GM23338 (cell line): ENCODE results near the gene GPR42. TPM values are rescaled to one million over a fixed set of nuclear protein-coding genes. Genes with fewer than 3 reads are reported as not detected.

Experiments
- ATAC-seq: fragments of 200-7000 bp; cut with Tn5 transposase; 3 replicates; pipeline ENCODE4 v1.9.1; 2020
- DNase-seq: peaks from one replicate; pipeline ENCODE4 v3.0.0-alpha.2; 2015; ENCODE audit warnings: low spot score
- H2AFZ ChIP-seq: fragments of 200-600 bp; sonication (generic); 2 replicates; pipeline ENCODE4 v1.8.0; 2016; ENCODE audit warnings: antibody characterized with exemption, mild to moderate bottlenecking, moderate library complexity
- H3F3A ChIP-seq: fragments of 200-600 bp; sonication (generic); replicated peaks from 2 replicates; pipeline ENCODE4 v1.8.0; 2017; ENCODE audit warnings: antibody characterized with exemption, mixed run types, low read depth
- H3K27ac ChIP-seq: fragments of 200-600 bp; sonication (generic); 2 replicates; pipeline ENCODE4 v1.6.1; 2016; ENCODE audit warnings: low read depth
- H3K27me3 ChIP-seq: fragments of 200-600 bp; sonication (generic); 2 replicates; pipeline ENCODE4 v1.8.0; 2016; ENCODE audit warnings: mild to moderate bottlenecking, mixed run types, moderate library complexity; ENCODE audit not compliant: insufficient read depth
- H3K36me3 ChIP-seq: fragments of 200-600 bp; sonication (generic); 2 replicates; pipeline ENCODE4 v1.8.0; 2016; ENCODE audit warnings: mild to moderate bottlenecking; ENCODE audit not compliant: insufficient read depth
- H3K4me1 ChIP-seq: fragments of 200-600 bp; sonication (generic); 2 replicates; pipeline ENCODE4 v1.8.0; 2016; ENCODE audit warnings: mild to moderate bottlenecking, moderate library complexity; ENCODE audit not compliant: insufficient read depth
- H3K4me2 ChIP-seq: fragments of 200-600 bp; sonication (generic); 2 replicates; pipeline ENCODE4 v1.7.1; 2017; ENCODE audit warnings: mixed run types
- H3K4me3 ChIP-seq: fragments of 200-600 bp; sonication (generic); 2 replicates; pipeline ENCODE4 v1.6.1; 2016; ENCODE audit warnings: mixed run types
- H3K79me2 ChIP-seq: fragments of 200-600 bp; sonication (generic); replicated peaks from 2 replicates; pipeline ENCODE4 v1.8.0; 2017; ENCODE audit warnings: mild to moderate bottlenecking; ENCODE audit not compliant: insufficient read depth
- H3K9me2 ChIP-seq: fragments of 200-600 bp; sonication (generic); 2 replicates; pipeline ENCODE4 v1.8.0; 2017; ENCODE audit not compliant: insufficient read depth
- H4K20me1 ChIP-seq: fragments of 200-600 bp; sonication (generic); replicated peaks from 2 replicates; pipeline ENCODE4 v1.8.0; 2017; ENCODE audit warnings: mild to moderate bottlenecking; ENCODE audit not compliant: insufficient read depth
- H3K27ac Mint-ChIP-seq: 2 replicates; pipeline ENCODE4 v1.8.0; 2020; ENCODE audit warnings: inconsistent platforms, mild to moderate bottlenecking, moderate library complexity, mixed read lengths
- H3K27me3 Mint-ChIP-seq: 3 replicates; pipeline ENCODE4 v1.8.0; 2022; ENCODE audit warnings: low read depth, mild to moderate bottlenecking, moderate library complexity, mixed read lengths, inconsistent platforms; ENCODE audit not compliant: insufficient read depth, poor library complexity
- H3K36me3 Mint-ChIP-seq: 3 replicates; pipeline ENCODE4 v1.8.0; 2021; ENCODE audit warnings: low read depth, mild to moderate bottlenecking, inconsistent platforms, moderate library complexity, mixed read lengths
- H3K4me1 Mint-ChIP-seq: 3 replicates; pipeline ENCODE4 v1.8.0; 2020; ENCODE audit warnings: mild to moderate bottlenecking, inconsistent platforms, mixed read lengths
- H3K4me3 Mint-ChIP-seq: 3 replicates; pipeline ENCODE4 v1.8.0; 2021; ENCODE audit warnings: moderate library complexity, mild to moderate bottlenecking, inconsistent platforms, mixed read lengths
- H3K9me3 Mint-ChIP-seq: 3 replicates; pipeline ENCODE4 v1.8.0; 2020; ENCODE audit warnings: moderate library complexity, mild to moderate bottlenecking, inconsistent platforms, mixed read lengths
- EZH2 ChIP-seq: fragments of 200-600 bp; sonication (generic); IDR thresholded peaks from one replicate; pipeline ENCODE4 v1.8.0; 2017; ENCODE audit warnings: antibody characterized with exemption, mild to moderate bottlenecking, low read depth; ENCODE audit not compliant: unreplicated experiment
- EZH2phosphoT487 ChIP-seq: fragments of 200-600 bp; sonication (generic); IDR thresholded peaks from one replicate; pipeline ENCODE4 v1.8.1; 2018; ENCODE audit warnings: antibody characterized with exemption; ENCODE audit not compliant: unreplicated experiment
- NANOG ChIP-seq: IDR thresholded peaks from 2 replicates; pipeline ENCODE4 v1.6.1; 2016; ENCODE audit warnings: antibody characterized with exemption, borderline replicate concordance
- STAT1 ChIP-seq: IDR thresholded peaks from one replicate; pipeline ENCODE4 v1.6.1; 2016; ENCODE audit warnings: antibody characterized with exemption; ENCODE audit not compliant: unreplicated experiment
- ZNF114 ChIP-seq: fragments of 250-450 bp; sonication (Bioruptor Pico); IDR thresholded peaks from 2 replicates; pipeline ENCODE4 v1.5.0; 2020; ENCODE audit warnings: mild to moderate bottlenecking, moderate library complexity
- ZNF331 ChIP-seq: fragments of 250-450 bp; sonication (Bioruptor Pico); IDR thresholded peaks from 2 replicates; pipeline ENCODE4 v1.5.0; 2020; ENCODE audit warnings: low read depth, mild to moderate bottlenecking, moderate library complexity
- polyA plus RNA-seq: library from polyadenylated mRNA; unstranded; fragments of >200 nt; fragmentation: Nextera tagmentation; extraction: Ambion mirVana; gene quantifications from 2 replicates; pipeline ENCODE4 v1.2.1, GENCODE V29; 2016
- total RNA-seq: library from RNA; depleted of rRNA; stranded (reverse); fragments of >200 nt; shearing (Covaris generic); gene quantifications from 2 replicates; pipeline ENCODE4 v1.2.3, GENCODE V29; 2014
- TF ChIP-seq, protein P1 (sequence below): IDR thresholded peaks from 2 replicates; pipeline ENCODE4 v1.6.1; 2016; ENCODE audit warnings: antibody characterized with exemption
- TF ChIP-seq, protein P2 (sequence below): IDR thresholded peaks from one replicate; pipeline ENCODE4 v1.6.1; 2018; ENCODE audit warnings: antibody characterized with exemption; ENCODE audit not compliant: unreplicated experiment

The GPR42 gene
- total and polyA plus RNA-seq, 2 experiments from 2014 or later, result not detected

DNA sequence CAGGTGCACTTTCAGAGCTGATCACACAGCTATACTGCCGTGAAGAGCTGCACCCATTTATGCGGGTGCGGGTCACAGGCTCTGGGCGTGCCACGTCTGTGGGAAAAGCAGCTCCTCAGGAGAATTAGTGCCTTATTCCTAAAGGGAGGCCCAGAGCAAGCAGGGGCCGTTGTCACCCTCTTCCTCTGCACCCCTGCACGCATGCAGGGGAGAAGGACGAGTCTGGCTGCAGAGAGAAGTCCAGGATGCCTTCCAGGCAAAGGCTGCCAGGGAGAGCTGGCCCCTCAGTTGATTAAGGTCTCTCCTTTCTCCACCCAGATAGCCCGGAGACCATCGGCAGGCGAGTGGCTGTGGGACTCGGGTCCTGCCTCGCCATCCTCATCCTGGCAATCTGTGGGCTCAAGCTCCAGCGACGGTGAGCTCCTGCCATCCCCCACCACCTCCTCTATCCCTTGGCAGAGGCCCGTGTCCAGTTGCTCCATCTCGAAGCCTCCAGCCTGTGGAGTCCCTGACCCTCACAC, 26.3 kb upstream of the GPR42 start:
- H3K4me1 ChIP-seq, result no peaks in the 10 kb centered on the region
- no peaks in the 10 kb centered on the region for H3K27me3 ChIP-seq
- no peak overlapping the region for H2AFZ ChIP-seq
- TF ChIP-seq, protein P1, sequence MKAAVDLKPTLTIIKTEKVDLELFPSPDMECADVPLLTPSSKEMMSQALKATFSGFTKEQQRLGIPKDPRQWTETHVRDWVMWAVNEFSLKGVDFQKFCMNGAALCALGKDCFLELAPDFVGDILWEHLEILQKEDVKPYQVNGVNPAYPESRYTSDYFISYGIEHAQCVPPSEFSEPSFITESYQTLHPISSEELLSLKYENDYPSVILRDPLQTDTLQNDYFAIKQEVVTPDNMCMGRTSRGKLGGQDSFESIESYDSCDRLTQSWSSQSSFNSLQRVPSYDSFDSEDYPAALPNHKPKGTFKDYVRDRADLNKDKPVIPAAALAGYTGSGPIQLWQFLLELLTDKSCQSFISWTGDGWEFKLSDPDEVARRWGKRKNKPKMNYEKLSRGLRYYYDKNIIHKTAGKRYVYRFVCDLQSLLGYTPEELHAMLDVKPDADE, result no peak
- no peak for TF ChIP-seq ZNF331 (CRISPR knock-in tag)
- no peak for TF ChIP-seq NANOG
- TF ChIP-seq STAT1, result no peak
- no peak overlapping the region for H3K4me3 ChIP-seq
- H3K27ac ChIP-seq, result no peak overlapping the region
- Mint-ChIP-seq H3K36me3 (no peaks in the 10 kb centered on the region), H3K4me1 (peaks cover 11% of the 10 kb centered on the region; the same call in 2 of the 3 replicates), H3K4me3 (no peak overlapping the region), H3K27ac (no peak overlapping the region), H3K27me3 (peaks cover 16% of the 10 kb centered on the region), H3K9me3 (no peaks in the 10 kb centered on the region)
- DNase-seq (no peak), ATAC-seq (no peak)
- H3K9me2 ChIP-seq, result no peaks in the 10 kb centered on the region
- H3K4me2 ChIP-seq, result no peak overlapping the region
- H3F3A ChIP-seq, result no peaks in the 10 kb centered on the region
- H3K79me2 ChIP-seq, result no peaks in the 10 kb centered on the region
- no peaks in the 10 kb centered on the region for H4K20me1 ChIP-seq
- no peaks in the 10 kb centered on the region for H3K36me3 ChIP-seq

DNA sequence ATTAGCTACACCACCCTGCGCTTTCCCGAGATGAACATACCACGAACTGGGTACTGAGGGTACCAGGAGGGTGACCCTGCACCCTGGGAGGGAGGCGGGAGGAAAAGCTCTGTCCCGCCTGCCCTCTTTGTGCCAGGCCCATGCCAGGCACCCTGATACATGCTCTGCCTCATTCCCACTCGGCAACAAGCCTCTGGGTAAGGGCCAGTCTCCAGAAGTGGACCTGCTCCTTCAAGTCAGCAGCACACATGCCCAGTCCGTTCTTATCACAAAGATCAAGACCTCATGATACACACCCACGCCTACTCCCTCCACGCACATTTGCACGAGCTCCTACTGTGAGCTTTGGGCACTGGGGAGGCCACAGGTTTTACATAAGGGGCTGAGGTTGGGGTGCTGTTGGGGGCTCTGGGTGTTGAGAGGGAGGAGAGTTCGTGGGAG, 25.2 kb upstream of the GPR42 start:
- DNase-seq (no peak), ATAC-seq (no peak)
- Histone ChIP-seq H3K9me2 (no peaks in the 10 kb centered on the region), H4K20me1 (no peaks in the 10 kb centered on the region), H3K27ac (no peak overlapping the region), H3K79me2 (no peaks in the 10 kb centered on the region), H3K4me3 (no peak overlapping the region), H3K27me3 (no peaks in the 10 kb centered on the region), H3K4me2 (no peak overlapping the region), H3K4me1 (no peaks in the 10 kb centered on the region), H3F3A (no peaks in the 10 kb centered on the region), H3K36me3 (no peaks in the 10 kb centered on the region), H2AFZ (no peak overlapping the region)
- TF ChIP-seq EZH2, result no peak
- TF ChIP-seq NANOG, result no peak
- TF ChIP-seq, protein P1, result no peak
- TF ChIP-seq, protein P2, sequence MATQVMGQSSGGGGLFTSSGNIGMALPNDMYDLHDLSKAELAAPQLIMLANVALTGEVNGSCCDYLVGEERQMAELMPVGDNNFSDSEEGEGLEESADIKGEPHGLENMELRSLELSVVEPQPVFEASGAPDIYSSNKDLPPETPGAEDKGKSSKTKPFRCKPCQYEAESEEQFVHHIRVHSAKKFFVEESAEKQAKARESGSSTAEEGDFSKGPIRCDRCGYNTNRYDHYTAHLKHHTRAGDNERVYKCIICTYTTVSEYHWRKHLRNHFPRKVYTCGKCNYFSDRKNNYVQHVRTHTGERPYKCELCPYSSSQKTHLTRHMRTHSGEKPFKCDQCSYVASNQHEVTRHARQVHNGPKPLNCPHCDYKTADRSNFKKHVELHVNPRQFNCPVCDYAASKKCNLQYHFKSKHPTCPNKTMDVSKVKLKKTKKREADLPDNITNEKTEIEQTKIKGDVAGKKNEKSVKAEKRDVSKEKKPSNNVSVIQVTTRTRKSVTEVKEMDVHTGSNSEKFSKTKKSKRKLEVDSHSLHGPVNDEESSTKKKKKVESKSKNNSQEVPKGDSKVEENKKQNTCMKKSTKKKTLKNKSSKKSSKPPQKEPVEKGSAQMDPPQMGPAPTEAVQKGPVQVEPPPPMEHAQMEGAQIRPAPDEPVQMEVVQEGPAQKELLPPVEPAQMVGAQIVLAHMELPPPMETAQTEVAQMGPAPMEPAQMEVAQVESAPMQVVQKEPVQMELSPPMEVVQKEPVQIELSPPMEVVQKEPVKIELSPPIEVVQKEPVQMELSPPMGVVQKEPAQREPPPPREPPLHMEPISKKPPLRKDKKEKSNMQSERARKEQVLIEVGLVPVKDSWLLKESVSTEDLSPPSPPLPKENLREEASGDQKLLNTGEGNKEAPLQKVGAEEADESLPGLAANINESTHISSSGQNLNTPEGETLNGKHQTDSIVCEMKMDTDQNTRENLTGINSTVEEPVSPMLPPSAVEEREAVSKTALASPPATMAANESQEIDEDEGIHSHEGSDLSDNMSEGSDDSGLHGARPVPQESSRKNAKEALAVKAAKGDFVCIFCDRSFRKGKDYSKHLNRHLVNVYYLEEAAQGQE, result no peak
- TF ChIP-seq EZH2phosphoT487, result no peak
- no peak for TF ChIP-seq ZNF114 (CRISPR knock-in tag)
- Mint-ChIP-seq H3K27me3 (peaks cover 19% of the 10 kb centered on the region), H3K4me3 (no peak overlapping the region), H3K4me1 (peaks cover 11% of the 10 kb centered on the region; the same call in 2 of the 3 replicates), H3K27ac (no peak overlapping the region), H3K9me3 (no peaks in the 10 kb centered on the region), H3K36me3 (no peaks in the 10 kb centered on the region)
